GM18870 (cell line): ENCODE measurements around the gene CD96.
"Not testable (repeated sequence)": the region's sequence is repeated elsewhere in the genome, so short reads cannot be mapped to it uniquely, and the experiment has no call there.

Source experiments
- ATAC-seq: cut with Tn5 transposase; IDR thresholded peaks from one replicate; pipeline ENCODE4 v1.9.1; 2021; ENCODE audit warnings: moderate library complexity; ENCODE audit not compliant: unreplicated experiment

CD96 gene

DNA sequence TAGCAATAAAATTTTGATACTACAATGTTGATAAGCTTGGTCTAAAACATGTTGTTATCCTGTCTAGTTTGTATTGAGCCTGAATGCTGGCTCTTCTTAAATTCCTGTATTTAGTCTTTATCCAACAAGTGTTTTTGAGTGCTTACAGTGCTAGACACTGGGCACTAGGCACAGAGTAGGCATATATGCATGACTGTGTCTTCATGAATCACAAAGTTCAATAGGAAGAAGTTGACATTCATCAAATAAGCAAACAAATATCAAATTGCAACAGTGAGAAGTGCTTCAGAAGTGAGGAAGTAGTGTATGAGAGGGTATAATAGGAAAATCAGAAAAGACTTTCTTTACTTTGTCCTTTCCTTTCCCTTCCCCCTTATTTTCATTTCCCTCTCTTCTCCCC lies 6.8 kb downstream of the CD96 start:
- no peak for ATAC-seq

DNA sequence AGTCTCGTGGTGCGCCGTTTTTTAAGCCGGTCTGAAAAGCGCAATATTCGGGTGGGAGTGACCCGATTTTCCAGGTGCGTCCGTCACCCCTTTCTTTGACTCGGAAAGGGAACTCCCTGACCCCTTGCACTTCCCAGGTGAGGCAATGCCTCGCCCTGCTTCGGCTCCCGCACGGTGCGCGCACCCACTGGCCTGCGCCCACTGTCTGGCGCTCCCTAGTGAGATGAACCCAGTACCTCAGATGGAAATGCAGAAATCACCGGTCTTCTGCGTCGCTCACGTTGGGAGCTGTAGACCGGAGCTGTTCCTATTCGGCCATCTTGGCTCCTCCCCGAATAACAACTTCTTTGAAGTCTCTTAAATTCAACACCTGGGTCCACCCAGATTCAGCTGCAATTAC lies 19.9 kb downstream of the CD96 start:
- not testable (repeated sequence) for ATAC-seq

DNA sequence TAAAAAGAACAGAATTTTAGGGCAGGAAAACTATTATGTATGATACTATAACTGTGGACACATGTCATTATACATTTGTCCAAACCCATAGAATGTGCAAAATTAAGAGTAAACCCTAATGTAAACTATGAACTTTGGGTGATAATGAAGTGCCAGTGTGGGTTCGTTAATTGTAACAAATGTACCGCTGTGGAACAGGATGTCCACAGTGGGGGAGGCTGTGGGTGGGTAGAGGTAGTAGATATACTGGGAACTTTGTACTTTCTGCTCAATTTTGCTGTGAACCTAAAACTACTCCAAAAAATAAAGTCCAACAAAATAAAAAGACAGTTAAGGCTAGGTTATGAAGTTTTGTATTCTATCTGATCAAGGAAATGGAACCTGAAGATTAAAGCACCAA lies 24.8 kb downstream of the CD96 start:
- ATAC-seq = no peak

DNA sequence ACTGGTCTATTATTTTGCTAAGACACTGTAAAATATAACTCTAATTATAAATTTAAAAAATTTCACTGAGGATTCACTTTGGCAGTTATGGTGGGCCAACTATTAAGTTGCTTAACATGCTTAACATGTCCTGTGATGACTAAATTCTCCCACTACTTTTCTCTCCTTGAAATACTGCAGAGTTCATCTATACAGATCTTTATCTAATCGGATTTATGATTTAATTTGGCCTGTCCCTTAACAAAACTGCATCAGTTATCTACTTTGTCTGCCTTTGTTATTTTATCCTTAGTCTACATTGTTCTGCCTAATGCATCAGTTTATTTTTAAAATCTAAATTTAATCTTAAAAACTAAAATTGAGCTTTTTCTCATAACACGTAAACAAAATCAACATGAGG lies 26.4 kb downstream of the CD96 start:
- ATAC-seq = no peak

DNA sequence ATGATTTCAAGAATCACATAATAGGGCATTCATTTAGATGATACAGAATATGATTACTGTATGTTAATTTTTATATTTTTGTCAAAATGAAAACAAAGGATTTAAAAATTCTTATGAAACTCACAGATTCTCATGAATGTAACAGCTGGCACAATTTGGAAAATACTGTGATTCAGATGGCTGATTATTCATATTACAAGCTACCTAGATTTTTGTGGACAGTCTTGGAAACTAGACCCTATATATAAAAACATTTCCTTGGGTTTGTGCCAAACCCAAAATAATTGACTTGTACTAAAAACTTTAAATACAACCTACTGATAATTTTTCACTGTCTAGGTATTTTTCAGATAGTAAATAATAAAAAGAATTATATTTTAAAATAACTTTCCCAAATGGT lies 26.9 kb downstream of the CD96 start:
- ATAC-seq = no peak

DNA sequence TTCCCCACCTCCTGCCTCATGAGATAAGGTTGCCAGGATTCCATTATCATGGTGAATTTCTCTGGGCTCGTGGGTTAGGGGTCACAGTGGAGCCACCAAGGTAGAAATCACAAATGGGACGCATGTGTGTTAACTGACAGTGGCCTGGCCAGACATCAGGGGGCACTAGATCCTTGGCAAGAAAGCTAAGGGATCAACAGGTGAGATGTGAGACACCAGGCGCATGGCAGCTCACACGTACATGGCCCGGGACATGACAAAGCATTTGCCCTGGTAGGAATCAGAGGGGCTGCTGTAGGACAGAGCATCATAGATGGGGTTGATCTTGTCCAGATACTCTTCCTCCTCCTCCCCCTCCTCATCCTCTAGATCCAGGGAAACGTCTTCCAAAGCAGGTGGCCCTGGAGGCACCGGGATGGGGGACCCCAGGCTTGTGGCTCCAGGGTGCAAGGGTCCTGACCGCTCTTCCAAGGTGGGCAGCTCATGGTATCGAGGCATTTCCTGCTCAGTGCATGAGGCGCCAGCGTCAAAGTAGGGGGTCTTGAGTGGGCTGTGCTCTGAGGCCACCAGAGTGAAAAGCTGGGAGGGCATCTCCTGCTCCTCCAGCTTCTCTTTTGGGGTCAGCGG lies 28.5 kb downstream of the CD96 start:
- no peak for ATAC-seq

DNA sequence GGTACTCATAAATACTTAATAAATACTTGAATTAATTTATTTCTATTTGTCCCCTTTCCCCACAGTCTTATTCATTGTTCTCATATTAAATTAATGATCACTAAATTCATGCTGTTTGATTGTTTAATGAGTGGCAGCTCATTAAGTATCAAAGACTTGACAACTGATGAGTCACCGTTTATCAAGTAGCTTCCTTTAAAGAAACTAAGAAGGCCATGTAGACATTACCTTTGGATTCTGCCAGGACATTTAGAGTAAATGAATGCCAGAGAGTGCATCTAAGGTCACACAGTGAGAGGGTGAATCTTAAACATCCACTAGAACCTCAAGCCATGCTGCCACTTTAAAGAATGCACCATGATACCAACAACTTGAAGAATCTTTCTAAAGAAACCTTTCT lies 29.3 kb downstream of the CD96 start:
- ATAC-seq = no peak

DNA sequence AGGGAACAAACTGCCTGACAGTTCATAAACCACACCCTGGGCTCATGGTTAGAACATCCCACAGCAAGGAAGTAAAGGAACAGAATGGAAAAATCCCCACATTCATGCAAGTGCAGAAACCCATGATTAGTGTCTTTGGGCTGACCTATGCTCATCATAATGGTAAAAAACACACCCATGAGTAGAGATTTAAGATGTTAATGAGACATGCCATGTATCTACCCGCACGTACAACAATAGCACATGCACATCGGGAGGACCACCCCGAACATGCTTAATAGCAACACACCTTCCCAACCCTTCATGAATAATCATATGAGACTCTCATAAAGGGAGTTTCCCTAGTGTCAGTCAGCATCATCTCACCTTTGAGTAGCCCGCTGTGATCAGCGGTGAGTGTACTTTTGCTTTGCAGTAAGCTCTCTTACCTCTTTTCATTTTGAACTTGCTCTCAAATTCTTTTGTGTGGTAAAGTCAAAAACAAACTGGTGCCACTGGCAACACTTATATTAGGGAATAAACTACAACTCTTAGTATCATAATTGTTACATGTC lies 30.0 kb downstream of the CD96 start:
- no peak for ATAC-seq

DNA sequence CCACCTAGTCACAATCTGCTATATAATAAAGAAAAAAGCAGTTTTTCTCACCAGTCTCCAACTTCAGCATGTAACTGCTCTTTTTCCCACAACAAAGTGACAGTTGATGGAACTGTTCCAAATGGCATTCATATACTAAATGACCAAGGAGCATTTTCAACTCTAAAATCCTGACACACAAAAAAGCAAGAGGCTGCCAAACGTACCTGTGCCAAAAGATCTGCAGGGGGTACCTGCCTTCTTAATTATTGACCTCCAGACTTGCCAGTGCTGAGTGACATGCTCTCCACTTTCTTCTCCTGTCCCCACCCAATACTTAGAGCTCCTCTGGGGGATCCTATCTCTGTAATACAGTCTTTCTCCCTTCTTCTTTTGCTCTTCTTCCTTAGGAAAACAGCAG lies 35.1 kb downstream of the CD96 start:
- no peak for ATAC-seq

DNA sequence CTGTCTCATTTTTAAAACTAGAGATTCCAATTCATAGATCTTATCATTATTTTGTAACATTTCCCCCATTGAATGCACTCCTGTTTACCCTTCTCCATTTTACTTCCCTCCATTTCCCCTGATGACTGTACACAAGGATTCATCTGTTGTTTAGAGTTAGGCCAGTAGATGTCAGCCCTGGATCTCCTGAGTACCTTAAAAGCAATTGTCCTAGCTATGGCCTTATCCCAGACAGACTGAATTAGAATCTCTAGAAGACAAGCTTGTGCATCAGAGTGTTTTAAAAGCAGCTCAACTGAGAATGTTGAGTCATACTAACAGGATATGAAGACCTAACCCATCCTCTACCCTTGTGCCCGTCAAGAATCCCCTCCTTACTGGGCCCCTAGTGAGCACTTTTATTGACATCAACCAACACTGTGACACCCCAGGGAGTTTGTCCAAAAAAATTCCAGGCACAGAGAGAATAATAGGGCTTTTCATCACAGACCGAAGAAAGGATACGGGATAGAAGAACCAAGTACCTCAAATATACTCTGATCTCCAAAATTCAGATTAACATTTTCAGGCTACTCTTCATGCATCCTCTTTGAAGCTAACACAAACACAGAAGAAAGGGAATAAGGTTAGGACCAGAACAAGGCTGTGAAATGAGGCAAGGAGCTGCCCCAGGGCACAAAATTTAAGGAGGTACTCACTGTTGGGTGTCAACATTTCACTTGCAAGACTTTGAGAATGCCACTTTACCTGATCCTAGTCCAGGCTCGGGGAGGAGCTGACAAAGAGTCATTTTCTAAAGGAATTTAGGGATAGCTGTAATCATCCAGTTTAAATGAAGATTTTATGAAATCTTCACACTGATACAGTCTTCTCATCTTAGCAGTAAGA lies 36.0 kb downstream of the CD96 start:
- peak; percentile 97 for ATAC-seq

DNA sequence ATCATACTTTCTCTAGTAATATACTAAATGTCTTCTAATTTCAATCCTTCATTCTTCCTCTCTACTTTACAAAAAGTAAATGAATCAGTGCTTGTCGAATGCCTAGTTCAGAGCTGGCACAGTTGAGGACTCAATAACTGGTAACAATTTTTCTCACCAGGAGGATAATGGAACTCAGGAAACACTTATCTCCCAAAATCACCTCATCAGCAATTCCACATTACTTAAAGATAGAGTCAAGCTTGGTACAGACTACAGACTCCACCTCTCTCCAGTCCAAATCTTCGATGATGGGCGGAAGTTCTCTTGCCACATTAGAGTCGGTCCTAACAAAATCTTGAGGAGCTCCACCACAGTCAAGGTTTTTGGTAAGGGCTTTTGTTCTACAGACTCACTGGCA lies 36.9 kb downstream of the CD96 start:
- no peak for ATAC-seq

DNA sequence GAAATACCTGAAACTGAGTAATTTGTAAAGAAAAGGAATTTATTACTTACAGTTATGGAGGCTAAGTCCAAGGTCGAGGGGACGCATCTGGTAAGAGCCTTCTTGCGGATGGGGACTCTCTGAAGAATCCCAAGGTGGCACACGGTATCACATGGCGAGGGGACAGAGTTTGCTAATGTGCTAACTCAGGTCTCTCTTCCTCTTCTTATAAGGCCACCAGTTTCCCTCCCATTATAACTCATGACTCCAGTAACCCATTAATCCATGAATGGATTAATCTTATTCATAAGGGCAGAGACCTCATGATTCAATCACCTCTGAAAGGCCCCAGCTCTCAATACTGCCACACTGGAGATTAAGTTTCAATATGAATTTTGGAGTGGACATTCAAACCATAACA lies 37.5 kb downstream of the CD96 start:
- ATAC-seq = no peak

DNA sequence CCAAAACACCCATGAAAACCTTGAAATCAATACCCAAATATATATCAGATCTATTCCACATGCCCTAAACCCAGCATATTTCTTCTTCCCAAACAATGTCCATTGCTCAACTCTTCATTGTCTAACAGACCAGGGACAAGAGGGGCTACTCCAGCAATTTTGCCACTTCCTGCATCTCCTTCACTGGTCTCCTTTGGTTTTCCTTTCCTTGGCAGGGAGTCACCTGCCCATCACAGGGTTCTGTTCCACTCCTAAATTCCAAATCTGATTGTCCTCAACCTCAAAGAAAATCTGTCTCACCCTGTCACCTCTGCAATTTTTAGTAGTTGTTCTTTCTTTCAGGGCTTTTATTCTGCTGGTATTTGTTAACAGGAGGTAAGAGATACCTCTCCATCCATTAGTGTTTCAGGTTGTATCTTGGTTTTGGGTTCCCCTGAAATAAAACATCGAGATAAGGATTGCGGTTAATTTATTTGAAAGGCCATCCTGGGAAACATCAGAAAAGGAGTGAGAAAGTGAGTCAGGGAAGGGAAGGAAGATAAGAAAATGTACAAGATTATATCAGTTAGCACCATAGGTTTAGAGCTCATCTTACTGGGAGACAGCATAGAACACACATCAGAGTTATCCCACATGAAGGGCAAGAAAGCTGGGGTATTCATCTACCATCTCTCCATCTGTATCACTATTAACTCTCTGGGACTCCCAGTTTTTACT lies 39.6 kb downstream of the CD96 start:
- no peak for ATAC-seq

DNA sequence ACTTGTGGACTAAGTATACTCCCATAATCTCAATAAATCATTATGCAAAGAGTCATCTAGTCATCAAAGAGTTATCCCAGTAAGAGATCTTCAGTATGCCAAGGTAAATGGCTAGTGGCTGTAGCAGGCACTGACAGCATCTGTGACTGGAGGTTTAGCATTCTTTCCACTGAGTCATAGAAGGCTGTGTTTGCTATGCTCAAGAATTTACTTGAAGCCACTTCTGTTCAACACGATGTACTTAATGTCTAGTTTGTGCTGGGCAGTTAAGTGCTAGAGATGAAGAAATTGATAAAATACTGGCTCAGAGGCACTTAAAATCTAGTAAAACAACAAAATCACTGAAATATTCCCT lies 40.1 kb downstream of the CD96 start:
- ATAC-seq = no peak

DNA sequence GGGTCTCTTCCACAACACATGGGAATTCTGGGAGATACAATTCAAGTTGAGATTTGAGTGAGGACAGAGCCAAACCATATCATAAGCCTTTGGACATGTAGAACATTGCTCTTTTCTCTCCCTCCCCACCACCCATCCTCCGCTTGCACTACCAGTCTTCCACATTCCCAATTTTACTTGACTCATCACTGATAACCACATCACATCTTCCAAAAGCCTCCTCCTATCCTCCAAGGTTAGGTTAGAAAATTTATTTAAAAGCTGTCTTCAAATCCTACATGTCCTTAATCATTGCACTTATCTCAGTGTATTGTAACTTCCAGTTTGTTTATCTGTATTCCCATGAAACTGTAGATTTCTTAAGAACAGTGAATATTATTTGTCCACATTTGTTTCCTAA lies 42.7 kb downstream of the CD96 start:
- no peak for ATAC-seq

DNA sequence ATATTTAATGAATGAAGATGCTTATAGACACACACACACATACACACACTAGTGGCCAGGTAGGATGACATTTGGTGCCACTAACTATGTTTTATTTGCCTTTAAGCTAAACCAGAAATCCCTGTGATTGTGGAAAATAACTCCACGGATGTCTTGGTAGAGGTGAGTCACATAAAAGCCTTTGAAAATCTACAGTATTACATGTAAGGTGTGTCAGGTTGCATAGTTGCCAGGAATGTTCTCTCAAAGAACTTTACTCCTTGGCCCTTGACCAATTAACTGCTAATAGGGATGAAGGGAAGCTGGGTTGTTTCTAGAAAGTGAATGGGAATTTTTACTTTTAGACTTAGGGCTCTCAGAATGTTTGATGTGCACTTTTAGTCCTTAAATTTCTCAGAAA lies 43.2 kb downstream of the CD96 start:
- no peak for ATAC-seq

DNA sequence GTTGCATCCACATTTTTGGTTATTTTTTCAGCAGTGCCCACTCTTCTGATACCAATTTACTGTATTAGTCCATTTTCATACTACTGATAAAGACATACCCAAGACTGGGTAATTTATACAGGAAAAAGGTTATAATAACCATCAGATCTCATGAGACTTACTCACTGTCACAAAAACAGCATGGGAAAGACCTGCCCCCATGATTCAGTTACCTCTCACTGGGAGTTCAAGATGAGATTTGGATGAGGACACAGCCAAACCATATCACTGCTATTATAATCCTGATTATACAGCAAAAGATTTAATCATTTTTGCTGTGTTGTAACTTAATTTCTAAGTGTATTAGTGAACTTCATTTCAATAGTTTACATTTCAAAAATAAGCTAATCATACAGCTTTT lies 46.5 kb downstream of the CD96 start:
- ATAC-seq = no peak

DNA sequence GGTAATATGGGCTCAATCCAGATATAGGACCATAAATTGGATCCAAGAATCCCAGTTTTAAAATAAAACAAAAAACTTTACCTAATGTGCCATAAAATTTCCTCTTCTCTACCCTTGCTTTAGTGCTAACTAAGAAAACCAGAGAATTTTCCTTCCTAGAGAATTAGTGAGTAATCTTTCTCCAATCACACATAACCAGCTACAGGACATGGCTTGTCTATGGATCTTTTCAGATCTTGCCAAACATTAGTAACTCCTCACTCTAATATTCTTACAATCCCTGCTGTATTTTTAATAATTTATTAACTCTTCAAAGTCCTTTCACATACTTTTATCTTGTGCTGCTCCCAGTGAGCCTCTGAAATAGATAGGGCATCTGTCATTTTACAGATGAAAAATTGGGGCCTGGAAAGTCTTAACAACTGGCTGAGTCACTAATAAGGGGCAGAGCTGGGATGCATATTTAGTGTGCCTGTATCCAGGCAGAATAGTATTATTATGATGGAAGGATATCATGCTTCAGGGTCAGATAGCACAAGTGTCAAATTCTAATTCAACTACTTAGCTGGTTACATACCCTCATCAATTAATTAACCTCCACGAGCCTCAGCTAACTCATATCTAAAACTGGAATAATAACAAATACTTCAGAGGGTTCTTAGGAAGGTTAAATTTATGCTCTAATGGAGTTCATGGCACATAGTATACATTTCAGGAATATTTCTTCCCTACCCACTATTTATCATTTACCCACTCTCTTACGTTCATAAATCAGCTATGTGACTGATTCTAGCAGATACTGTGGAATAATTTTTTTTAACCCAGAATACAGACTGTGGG lies 47.5 kb downstream of the CD96 start:
- ATAC-seq = no peak

DNA sequence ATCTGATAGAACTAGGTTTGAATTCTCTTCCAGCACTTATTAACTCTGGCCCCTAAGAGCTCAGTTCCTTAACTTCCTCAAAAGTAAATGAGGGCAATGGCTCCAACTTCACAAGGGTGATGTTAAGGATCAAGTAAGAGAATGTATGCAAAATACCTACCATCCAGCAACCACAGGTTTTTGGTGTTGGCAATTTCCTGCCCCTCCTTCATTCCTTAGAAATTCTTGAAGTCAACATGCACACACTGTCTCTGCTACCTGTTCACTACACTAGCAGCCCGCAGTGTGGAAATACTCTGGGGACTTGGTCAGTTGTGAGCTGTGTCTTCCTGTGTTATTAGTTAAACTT lies 48.1 kb downstream of the CD96 start:
- no peak for ATAC-seq

DNA sequence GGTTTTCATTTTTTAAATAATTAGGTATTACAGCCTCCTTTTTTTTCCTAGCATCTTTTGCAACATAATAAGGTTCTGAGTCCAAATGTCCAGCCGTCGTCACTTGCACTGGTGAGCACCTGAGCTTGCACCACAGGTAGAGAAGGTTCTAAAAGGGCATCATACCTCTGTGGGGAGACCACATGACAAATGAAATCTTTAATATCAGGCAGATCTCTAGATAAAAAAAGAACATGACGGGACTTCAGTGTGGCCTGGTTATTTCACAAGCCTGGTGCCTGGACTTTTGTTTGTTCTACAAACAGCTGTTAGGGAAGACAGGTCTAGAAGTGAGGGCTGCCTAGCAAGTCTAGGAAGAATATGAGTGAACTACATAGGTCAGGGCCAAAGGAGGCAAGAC lies 49.6 kb downstream of the CD96 start:
- ATAC-seq = no peak

DNA sequence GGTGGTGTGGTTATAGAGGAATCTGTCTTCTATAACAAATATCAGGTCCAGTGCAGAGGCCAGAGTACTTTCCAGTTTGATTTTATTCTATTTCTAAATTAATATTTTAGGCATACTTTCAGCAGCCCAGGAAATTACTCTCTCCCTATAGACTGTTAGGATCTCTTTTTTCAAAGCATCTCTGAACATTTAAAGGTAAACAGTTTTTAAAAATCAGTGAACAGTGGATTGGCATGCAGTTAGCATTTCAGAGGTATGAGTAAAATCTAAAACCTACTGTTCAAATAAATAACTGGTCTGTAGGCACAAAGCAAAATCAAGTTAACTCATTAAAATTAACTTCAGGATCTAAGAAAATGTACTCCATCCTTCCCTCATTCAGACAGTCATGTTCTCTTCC lies 50.1 kb downstream of the CD96 start:
- no peak for ATAC-seq
